Activated naive CD8-positive, alpha-beta T cell treated with anti-CD3 and anti-CD28 coated beads, Interleukin-2, amount 10 ng/mL, durations not matched to agents 7 days and 5 days (primary cell): ENCODE data around the gene UNC5A. TPM values are rescaled to one million over a fixed set of nuclear protein-coding genes. Genes with fewer than 3 reads are reported as not detected.

Source experiments
- ATAC-seq: fragments of 150-1000 bp; cut with Tn5 transposase; one replicate; pipeline ENCODE4 v1.10.0; 2021; ENCODE audit warnings: low read depth, moderate library complexity
- POLR2A ChIA-PET: fragments of 350-600 bp; sonication (Branson Sonifier 250); formaldehyde crosslinking; loops from one replicate; lab custom pipeline; 2021; ENCODE audit warnings: antibody characterized with exemption; lab: Charles Lee
- DNase-seq: peaks from one replicate; pipeline ENCODE4 v3.0.0; 2021
- H3K27ac Mint-ChIP-seq: one replicate; pipeline ENCODE4 v1.8.0; 2022; ENCODE audit warnings: mild to moderate bottlenecking, mixed read lengths
- H3K27me3 Mint-ChIP-seq: one replicate; pipeline ENCODE4 v1.8.0; 2022; ENCODE audit warnings: mild to moderate bottlenecking, moderate library complexity, mixed read lengths
- H3K36me3 Mint-ChIP-seq: one replicate; pipeline ENCODE4 v1.8.0; 2021; ENCODE audit warnings: mild to moderate bottlenecking, mixed read lengths
- H3K4me1 Mint-ChIP-seq: one replicate; pipeline ENCODE4 v1.8.0; 2021; ENCODE audit warnings: mixed read lengths
- H3K4me3 Mint-ChIP-seq: one replicate; pipeline ENCODE4 v1.8.0; 2022; ENCODE audit warnings: mild to moderate bottlenecking, moderate library complexity, mixed read lengths
- H3K9me3 Mint-ChIP-seq: one replicate; pipeline ENCODE4 v1.8.0; 2021; ENCODE audit warnings: mixed read lengths
- total RNA-seq, 2 experiments: library from RNA; stranded (reverse); gene quantifications; one replicate each; pipeline ENCODE4 v1.2.3, GENCODE V29; 2021

The UNC5A gene
- total RNA-seq, 2 experiments from 2014 or later = not detected

- no peak for DNase-seq
- ATAC-seq = no peak
- H3K9me3 Mint-ChIP-seq = no peaks in the 10 kb centered on the region
- POLR2A ChIA-PET = no interaction called here
- no peaks in the 10 kb centered on the region for H3K4me1 Mint-ChIP-seq
- H3K36me3 Mint-ChIP-seq = no peaks in the 10 kb centered on the region
- H3K27me3 Mint-ChIP-seq = peaks cover 7% of the 10 kb centered on the region
- no peak overlapping the region for H3K27ac Mint-ChIP-seq
- no peak overlapping the region for H3K4me3 Mint-ChIP-seq
Measured at GRCh38 chr5:176854164-176854563, 43.8 kb downstream of the UNC5A start.

GRCh38 chr5:176855598-176855997, 45.2 kb downstream of the UNC5A start:
- ATAC-seq (no peak), DNase-seq (no peak)
- H3K9me3 Mint-ChIP-seq = no peaks in the 10 kb centered on the region
- POLR2A ChIA-PET = no interaction called here
- peaks cover 7% of the 10 kb centered on the region for H3K27me3 Mint-ChIP-seq
- no peaks in the 10 kb centered on the region for H3K36me3 Mint-ChIP-seq
- no peaks in the 10 kb centered on the region for H3K4me1 Mint-ChIP-seq
- H3K27ac Mint-ChIP-seq = no peak overlapping the region
- H3K4me3 Mint-ChIP-seq = no peak overlapping the region

GRCh38 chr5:176856746-176857145, 46.4 kb downstream of the UNC5A start:
- POLR2A ChIA-PET = no interaction called here
- H3K4me1 Mint-ChIP-seq = no peaks in the 10 kb centered on the region
- H3K4me3 Mint-ChIP-seq = no peak overlapping the region
- peaks cover 7% of the 10 kb centered on the region for H3K27me3 Mint-ChIP-seq
- DNase-seq (no peak), ATAC-seq (no peak)
- no peak overlapping the region for H3K27ac Mint-ChIP-seq
- no peaks in the 10 kb centered on the region for H3K36me3 Mint-ChIP-seq
- H3K9me3 Mint-ChIP-seq = no peaks in the 10 kb centered on the region

GRCh38 chr5:176857216-176857893, 47.0 kb downstream of the UNC5A start:
- H3K36me3 Mint-ChIP-seq = no peaks in the 10 kb centered on the region
- H3K9me3 Mint-ChIP-seq = no peaks in the 10 kb centered on the region
- H3K4me1 Mint-ChIP-seq = no peaks in the 10 kb centered on the region
- no peak overlapping the region for H3K4me3 Mint-ChIP-seq
- H3K27ac Mint-ChIP-seq = no peak overlapping the region
- DNase-seq = no peak
- H3K27me3 Mint-ChIP-seq = peaks cover 7% of the 10 kb centered on the region
- no peak for ATAC-seq
- POLR2A ChIA-PET = no interaction called here

- H3K27me3 Mint-ChIP-seq = peaks cover 4% of the 10 kb centered on the region
- H3K27ac Mint-ChIP-seq = no peak overlapping the region
- no peaks in the 10 kb centered on the region for H3K9me3 Mint-ChIP-seq
- H3K4me1 Mint-ChIP-seq = no peaks in the 10 kb centered on the region
- no peaks in the 10 kb centered on the region for H3K36me3 Mint-ChIP-seq
- no peak overlapping the region for H3K4me3 Mint-ChIP-seq
- POLR2A ChIA-PET = no interaction called here
- no peak for DNase-seq
- ATAC-seq = no peak
Measured at GRCh38 chr5:176857894-176858273, 47.5 kb downstream of the UNC5A start.

GRCh38 chr5:176859916-176860315, 49.6 kb downstream of the UNC5A start:
- H3K36me3 Mint-ChIP-seq = no peaks in the 10 kb centered on the region
- no peak for DNase-seq
- H3K4me1 Mint-ChIP-seq = no peaks in the 10 kb centered on the region
- no peak for ATAC-seq
- peaks cover 11% of the 10 kb centered on the region for H3K27me3 Mint-ChIP-seq
- POLR2A ChIA-PET = no interaction called here
- no peaks in the 10 kb centered on the region for H3K9me3 Mint-ChIP-seq
- no peak overlapping the region for H3K4me3 Mint-ChIP-seq
- H3K27ac Mint-ChIP-seq = no peak overlapping the region

- no peaks in the 10 kb centered on the region for H3K4me1 Mint-ChIP-seq
- ATAC-seq (no peak), DNase-seq (no peak)
- no peak overlapping the region for H3K27ac Mint-ChIP-seq
- H3K4me3 Mint-ChIP-seq = no peak overlapping the region
- H3K36me3 Mint-ChIP-seq = no peaks in the 10 kb centered on the region
- no peaks in the 10 kb centered on the region for H3K9me3 Mint-ChIP-seq
- POLR2A ChIA-PET = no interaction called here
- H3K27me3 Mint-ChIP-seq = peaks cover 11% of the 10 kb centered on the region
Measured at GRCh38 chr5:176860381-176860780, 50.0 kb downstream of the UNC5A start.

GRCh38 chr5:176861276-176861675, 50.9 kb downstream of the UNC5A start:
- POLR2A ChIA-PET = no interaction called here
- H3K27me3 Mint-ChIP-seq = peaks cover 14% of the 10 kb centered on the region
- no peak overlapping the region for H3K27ac Mint-ChIP-seq
- H3K36me3 Mint-ChIP-seq = no peaks in the 10 kb centered on the region
- H3K4me1 Mint-ChIP-seq = no peaks in the 10 kb centered on the region
- DNase-seq = no peak
- no peak for ATAC-seq
- H3K9me3 Mint-ChIP-seq = no peaks in the 10 kb centered on the region
- no peak overlapping the region for H3K4me3 Mint-ChIP-seq

- Mint-ChIP-seq H3K36me3 (no peaks in the 10 kb centered on the region), H3K9me3 (no peaks in the 10 kb centered on the region), H3K4me3 (no peak overlapping the region), H3K4me1 (no peaks in the 10 kb centered on the region), H3K27ac (no peak overlapping the region), H3K27me3 (peaks cover 26% of the 10 kb centered on the region)
- no peak for DNase-seq
- POLR2A ChIA-PET = interaction anchor here (0.5 kb wide), 1 partner anchor 65 kb away, joined by 3 read pairs; no protein-coding TSS in a partner anchor
- ATAC-seq = no peak
Measured at GRCh38 chr5:176862330-176862995, 52.1 kb downstream of the UNC5A start.

- H3K4me1 Mint-ChIP-seq = no peaks in the 10 kb centered on the region
- no peak overlapping the region for H3K27ac Mint-ChIP-seq
- no peaks in the 10 kb centered on the region for H3K36me3 Mint-ChIP-seq
- ATAC-seq (no peak), DNase-seq (no peak)
- no peak overlapping the region for H3K4me3 Mint-ChIP-seq
- H3K27me3 Mint-ChIP-seq = peaks cover 28% of the 10 kb centered on the region
- POLR2A ChIA-PET = interaction anchor here (0.5 kb wide), 1 partner anchor 65 kb away, joined by 3 read pairs; no protein-coding TSS in a partner anchor
- no peaks in the 10 kb centered on the region for H3K9me3 Mint-ChIP-seq
Measured at GRCh38 chr5:176863041-176863764, 52.8 kb downstream of the UNC5A start.

GRCh38 chr5:176863765-176864098, 53.4 kb downstream of the UNC5A start:
- no peak for DNase-seq
- ATAC-seq = no peak
- Mint-ChIP-seq H3K9me3 (no peaks in the 10 kb centered on the region), H3K4me1 (no peaks in the 10 kb centered on the region), H3K27me3 (peaks cover 25% of the 10 kb centered on the region), H3K27ac (no peak overlapping the region), H3K36me3 (no peaks in the 10 kb centered on the region), H3K4me3 (no peak overlapping the region)
- POLR2A ChIA-PET = no interaction called here

- H3K36me3 Mint-ChIP-seq = no peaks in the 10 kb centered on the region
- POLR2A ChIA-PET = no interaction called here
- H3K4me1 Mint-ChIP-seq = no peaks in the 10 kb centered on the region
- no peaks in the 10 kb centered on the region for H3K9me3 Mint-ChIP-seq
- peaks cover 25% of the 10 kb centered on the region for H3K27me3 Mint-ChIP-seq
- no peak for DNase-seq
- no peak for ATAC-seq
- no peak overlapping the region for H3K4me3 Mint-ChIP-seq
- no peak overlapping the region for H3K27ac Mint-ChIP-seq
Measured at GRCh38 chr5:176864755-176865154, 54.4 kb downstream of the UNC5A start.

- no peak overlapping the region for H3K27ac Mint-ChIP-seq
- DNase-seq (no peak), ATAC-seq (no peak)
- no peak overlapping the region for H3K4me3 Mint-ChIP-seq
- POLR2A ChIA-PET = no interaction called here
- no peaks in the 10 kb centered on the region for H3K36me3 Mint-ChIP-seq
- H3K9me3 Mint-ChIP-seq = no peaks in the 10 kb centered on the region
- H3K27me3 Mint-ChIP-seq = peaks cover 25% of the 10 kb centered on the region
- no peaks in the 10 kb centered on the region for H3K4me1 Mint-ChIP-seq
Measured at GRCh38 chr5:176865964-176866363, 55.6 kb downstream of the UNC5A start.
